CD4-positive, alpha-beta T cell (primary cell): ENCODE measurements around the gene TRIM3. TPM values are rescaled to one million over a fixed set of nuclear protein-coding genes. Genes with fewer than 3 reads are reported as not detected.
A peak's percentile ranks its signal among the peaks of the same experiment; 100 is the strongest.

ENCODE experiments used
- ATAC-seq: fragments of 200-7000 bp; cut with Tn5 transposase; one replicate; pipeline ENCODE4 v1.10.0; 2022; ENCODE audit warnings: mild to moderate bottlenecking; ENCODE audit not compliant: poor library complexity
- CTCF ChIA-PET: fragments of 350-600 bp; sonication (Branson Sonifier 250); formaldehyde crosslinking; loops from one replicate; lab custom pipeline; 2021; ENCODE audit warnings: antibody characterized with exemption, inconsistent platforms; lab: Charles Lee
- POLR2A ChIA-PET: fragments of 350-600 bp; sonication (Branson Sonifier 250); formaldehyde crosslinking; loops from one replicate; lab custom pipeline; 2021; ENCODE audit warnings: antibody characterized with exemption, inconsistent platforms; lab: Charles Lee
- DNase-seq, 14 experiments: peaks; one replicate each; pipeline ENCODE4 v3.0.0-alpha.2; 2013 to 2020; ENCODE audit warnings: mixed read lengths in 2 of 14
- H3K27ac ChIP-seq, 2 donors: one replicate each; pipeline versions ENCODE4 v1.5.1 to v1.7.0; 2013; ENCODE audit warnings: low read length in 2 of 2, low read depth in 1 of 2, mild to moderate bottlenecking in 1 of 2
- H3K27me3 ChIP-seq, 2 experiments: 1 replicate in 1 of 2; 2 replicates in 1 of 2; pipeline versions ENCODE4 v1.6.1 to v1.7.0; 2013; ENCODE audit warnings: low read length in 2 of 2, control low read depth in 1 of 2, mild to moderate bottlenecking in 1 of 2, moderate library complexity in 1 of 2; ENCODE audit not compliant: insufficient read depth in 2 of 2, control insufficient read depth in 1 of 2
- H3K36me3 ChIP-seq: one replicate; pipeline ENCODE4 v1.6.1; 2013; ENCODE audit warnings: low read length, control low read depth; ENCODE audit not compliant: insufficient read depth
- H3K4me1 ChIP-seq: one replicate; pipeline ENCODE4 v1.6.1; 2013; ENCODE audit warnings: low read length, control low read depth; ENCODE audit not compliant: insufficient read depth
- H3K4me3 ChIP-seq: one replicate; pipeline ENCODE4 v1.5.1; 2013; ENCODE audit warnings: mild to moderate bottlenecking, low read length, moderate library complexity
- H3K9me3 ChIP-seq, 2 experiments: 1 replicate in 1 of 2; 2 replicates in 1 of 2; pipeline versions ENCODE4 v1.6.1 to v1.7.0; 2013; ENCODE audit warnings: low read length in 2 of 2, mild to moderate bottlenecking in 2 of 2, control low read depth in 1 of 2, moderate library complexity in 1 of 2; ENCODE audit not compliant: control insufficient read depth in 1 of 2, insufficient read depth in 1 of 2
- H3K27ac Mint-ChIP-seq: one replicate; pipeline ENCODE4 v1.8.0; 2020; ENCODE audit warnings: mixed read lengths
- H3K27me3 Mint-ChIP-seq: one replicate; pipeline ENCODE4 v1.8.0; 2021; ENCODE audit warnings: mixed read lengths
- H3K36me3 Mint-ChIP-seq: one replicate; pipeline ENCODE4 v1.8.0; 2021; ENCODE audit warnings: low read depth, mixed read lengths
- H3K4me1 Mint-ChIP-seq: one replicate; pipeline ENCODE4 v1.8.0; 2021; ENCODE audit warnings: low read depth, mixed read lengths
- H3K4me3 Mint-ChIP-seq: one replicate; pipeline ENCODE4 v1.8.0; 2020; ENCODE audit warnings: mild to moderate bottlenecking, mixed read lengths
- H3K9me3 Mint-ChIP-seq: one replicate; pipeline ENCODE4 v1.8.0; 2020; ENCODE audit warnings: mixed read lengths
- CTCF ChIP-seq: fragments of 200-600 bp; IDR thresholded peaks from one replicate; pipeline ENCODE4 v1.8.0; 2022; ENCODE audit warnings: antibody characterized with exemption, mild to moderate bottlenecking
- intact Hi-C, 2 experiments: fragments of 100-400 bp; cut with DNase I in 1 of 2; cut with micrococcal nuclease in 1 of 2; formaldehyde crosslinking; loops; one replicate each; pipeline versions ENCODE4 v1.15.1 to v1.9.0; 2023 to 2025; cut with DNase I, micrococcal nuclease
- total RNA-seq, 174 experiments: library from RNA in 2 of 174; stranded (reverse) in 2 of 174; gene quantifications; one replicate each; pipeline ENCODE4 v1.2.3 and lab custom pipeline; 2021 to 2026

The TRIM3 gene
- total RNA-seq, 2 experiments from 2014 or later: 16.4 to 16.6 TPM

- ATAC-seq (no peak), DNase-seq (no peak)
- intact Hi-C loops: no loop called here
- Histone ChIP-seq H3K9me3 (no peaks in the 10 kb centered on the region), H3K27me3 (no peaks in the 10 kb centered on the region), H3K36me3 (no peaks in the 10 kb centered on the region), H3K27ac (no peak overlapping the region), H3K4me3 (no peak overlapping the region), H3K4me1 (no peaks in the 10 kb centered on the region)
- no peak overlapping the region for H3K27ac Mint-ChIP-seq
- peaks cover 7% of the 10 kb centered on the region for H3K27me3 Mint-ChIP-seq
- no peak for TF ChIP-seq CTCF
- H3K4me1 Mint-ChIP-seq: no peaks in the 10 kb centered on the region
- ChIA-PET CTCF (interaction anchor here (0.8 to 1.9 kb wide), 2 partner anchors 16 to 48 kb away, joined by 3 to 5 read pairs; no protein-coding TSS in a partner anchor), POLR2A (interaction anchor here (1.2 to 1.5 kb wide), 3 partner anchors 24 to 49 kb away, joined by 3 to 4 read pairs (median 3); partner anchors contain the start of gene SMPD1)
- no peaks in the 10 kb centered on the region for H3K36me3 Mint-ChIP-seq
- no peak overlapping the region for H3K4me3 Mint-ChIP-seq
- no peaks in the 10 kb centered on the region for H3K9me3 Mint-ChIP-seq
These were observed 46.2 kb downstream of the TRIM3 start for GRCh38 chr11:6427516-6427915.

GRCh38 chr11:6420677-6421076 is 53.1 kb downstream of the TRIM3 start:
- Mint-ChIP-seq H3K27me3 (peaks cover 7% of the 10 kb centered on the region), H3K9me3 (no peaks in the 10 kb centered on the region), H3K4me3 (peak overlapping the region; percentile 91), H3K36me3 (no peaks in the 10 kb centered on the region), H3K4me1 (peaks cover 10% of the 10 kb centered on the region), H3K27ac (peak overlapping the region; percentile 89)
- Histone ChIP-seq H3K4me1 (peaks cover 34% of the 10 kb centered on the region), H3K27ac (no peak overlapping the region), H3K36me3 (no peaks in the 10 kb centered on the region), H3K4me3 (no peak overlapping the region), H3K9me3 (no peaks in the 10 kb centered on the region), H3K27me3 (no peaks in the 10 kb centered on the region)
- DNase-seq (no peak), ATAC-seq (no peak)
- intact Hi-C loops: no loop called here
- ChIA-PET CTCF (interaction anchor here (0.8 to 5.8 kb wide), 3 partner anchors 15 to 41 kb away, joined by 3 to 21 read pairs (median 3); no protein-coding TSS in a partner anchor), POLR2A (interaction anchor here (1.6 to 6.4 kb wide), 4 partner anchors 17 to 61 kb away, joined by 3 to 163 read pairs (median 35); no protein-coding TSS in a partner anchor)
- TF ChIP-seq CTCF: no peak

- ChIA-PET CTCF (interaction anchor here (0.6 to 5.8 kb wide), 8 partner anchors 9 to 40 kb away, joined by 3 to 21 read pairs (median 4); partner anchors contain the start of gene SMPD1), POLR2A (interaction anchor here (0.7 to 6.4 kb wide), 16 partner anchors 8 to 328 kb away, joined by 3 to 163 read pairs (median 6); partner anchors contain the start of genes ARFIP2, ILK, MRPL17 and SMPD1)
- Mint-ChIP-seq H3K27me3 (peaks cover 7% of the 10 kb centered on the region), H3K4me1 (peaks cover 10% of the 10 kb centered on the region), H3K27ac (peak within 1 kb of the TSS; percentile 89), H3K36me3 (no peaks in the 10 kb centered on the region), H3K9me3 (no peaks in the 10 kb centered on the region), H3K4me3 (peak within 1 kb of the TSS; percentile 91)
- intact Hi-C loops: loop anchor here (1.0 to 10.0 kb wide), 8 partner anchors 17 to 1096 kb away; partner anchors contain the start of genes CNGA4 (in 1 of the 2), FHIP1B (in 1 of the 2), PPFIBP2 (in 1 of the 2) and SMPD1 (in 1 of the 2)
- ATAC-seq (peak; percentile 68), DNase-seq (peak; percentile 61 to 91 (median 74))
- Histone ChIP-seq H3K36me3 (no peaks in the 10 kb centered on the region), H3K27me3 (no peaks in the 10 kb centered on the region), H3K27ac (peak within 1 kb of the TSS; percentile 49 to 92), H3K4me1 (peaks cover 49% of the 10 kb centered on the region), H3K4me3 (peak within 1 kb of the TSS; percentile 70), H3K9me3 (no peaks in the 10 kb centered on the region)
- TF ChIP-seq CTCF: no peak
These were observed 54.6 kb downstream of the TRIM3 start, which contains the start of gene APBB1 for GRCh38 chr11:6419009-6419631. TSS of gene APBB1 (minus strand) at chr11:6419094. CDS start at chr11:6411347, 7,747 bp downstream.
